HEK293T (cell line): ENCODE measurements around the gene APOBEC3C.
"Not testable (repeated sequence)": the region's sequence is repeated elsewhere in the genome, so short reads cannot be mapped to it uniquely, and the experiment has no call there.

ENCODE experiments used
- CTCF ChIA-PET: fragments of 350-600 bp; formaldehyde crosslinking; extraction: SDS; loops from one replicate; lab custom pipeline; 2021; ENCODE audit warnings: antibody characterized with exemption, inconsistent platforms; lab: Yijun Ruan, JAX
- POLR2A ChIA-PET: fragments of 350-600 bp; formaldehyde crosslinking; extraction: SDS; loops from one replicate; lab custom pipeline; 2020; ENCODE audit warnings: antibody characterized with exemption, inconsistent platforms; lab: Yijun Ruan, JAX
- DNase-seq: peaks from one replicate; pipeline ENCODE4 v3.0.0; 2012; ENCODE audit warnings: mixed read lengths; ENCODE audit errors: extremely low spot score
- ARNT ChIP-seq: fragments of 450-650 bp; IDR thresholded peaks from 2 replicates; pipeline ENCODE4 v1.6.1; 2017; ENCODE audit warnings: mild to moderate bottlenecking
- BHLHE40 ChIP-seq: fragments of 450-650 bp; IDR thresholded peaks from 2 replicates; pipeline ENCODE4 v1.6.1; 2016; ENCODE audit warnings: mild to moderate bottlenecking, moderate library complexity, borderline replicate concordance
- CTBP1 ChIP-seq: fragments of 450-650 bp; IDR thresholded peaks from 2 replicates; pipeline ENCODE4 v1.6.1; 2016; ENCODE audit warnings: borderline replicate concordance
- ELF4 ChIP-seq: fragments of 450-650 bp; IDR thresholded peaks from 2 replicates; pipeline ENCODE4 v1.6.1; 2017; ENCODE audit warnings: antibody characterized with exemption
- FOXA1 ChIP-seq: fragments of 450-650 bp; IDR thresholded peaks from 2 replicates; pipeline ENCODE4 v1.6.1; 2016; ENCODE audit warnings: mild to moderate bottlenecking
- FOXK2 ChIP-seq: fragments of 450-650 bp; IDR thresholded peaks from 2 replicates; pipeline ENCODE4 v1.6.1; 2016; ENCODE audit warnings: mild to moderate bottlenecking
- FOXM1 ChIP-seq: fragments of 450-650 bp; IDR thresholded peaks from 2 replicates; pipeline ENCODE4 v1.6.1; 2017; ENCODE audit warnings: mild to moderate bottlenecking, borderline replicate concordance
- HDGF ChIP-seq: fragments of 450-650 bp; IDR thresholded peaks from 2 replicates; pipeline ENCODE4 v1.6.1; 2017; ENCODE audit warnings: antibody characterized with exemption, borderline replicate concordance
- L3MBTL2 ChIP-seq: fragments of 450-650 bp; conservative IDR thresholded peaks from 2 replicates; pipeline ENCODE4 v1.6.1; 2016; ENCODE audit warnings: mild to moderate bottlenecking
- LEF1 ChIP-seq: fragments of 450-650 bp; IDR thresholded peaks from 2 replicates; pipeline ENCODE4 v1.6.1; 2017; ENCODE audit warnings: mild to moderate bottlenecking, borderline replicate concordance
- NFRKB ChIP-seq: fragments of 450-650 bp; IDR thresholded peaks from 2 replicates; pipeline ENCODE4 v1.6.1; 2016; ENCODE audit warnings: mild to moderate bottlenecking, moderate library complexity
- SP1 ChIP-seq: fragments of 450-650 bp; IDR thresholded peaks from 2 replicates; pipeline ENCODE4 v1.6.1; 2017
- SUZ12 ChIP-seq: fragments of 450-650 bp; IDR thresholded peaks from 2 replicates; pipeline ENCODE4 v1.6.1; 2016; ENCODE audit warnings: mild to moderate bottlenecking
- TARDBP ChIP-seq: fragments of 450-650 bp; IDR thresholded peaks from 2 replicates; pipeline ENCODE4 v1.6.1; 2016
- ZNF384 ChIP-seq: fragments of 450-650 bp; IDR thresholded peaks from 2 replicates; pipeline ENCODE4 v1.6.1; 2016
- TF ChIP-seq, protein P1 (sequence below): fragments of 450-650 bp; IDR thresholded peaks from 2 replicates; pipeline ENCODE4 v1.6.1; 2016

Gene APOBEC3C

DNA sequence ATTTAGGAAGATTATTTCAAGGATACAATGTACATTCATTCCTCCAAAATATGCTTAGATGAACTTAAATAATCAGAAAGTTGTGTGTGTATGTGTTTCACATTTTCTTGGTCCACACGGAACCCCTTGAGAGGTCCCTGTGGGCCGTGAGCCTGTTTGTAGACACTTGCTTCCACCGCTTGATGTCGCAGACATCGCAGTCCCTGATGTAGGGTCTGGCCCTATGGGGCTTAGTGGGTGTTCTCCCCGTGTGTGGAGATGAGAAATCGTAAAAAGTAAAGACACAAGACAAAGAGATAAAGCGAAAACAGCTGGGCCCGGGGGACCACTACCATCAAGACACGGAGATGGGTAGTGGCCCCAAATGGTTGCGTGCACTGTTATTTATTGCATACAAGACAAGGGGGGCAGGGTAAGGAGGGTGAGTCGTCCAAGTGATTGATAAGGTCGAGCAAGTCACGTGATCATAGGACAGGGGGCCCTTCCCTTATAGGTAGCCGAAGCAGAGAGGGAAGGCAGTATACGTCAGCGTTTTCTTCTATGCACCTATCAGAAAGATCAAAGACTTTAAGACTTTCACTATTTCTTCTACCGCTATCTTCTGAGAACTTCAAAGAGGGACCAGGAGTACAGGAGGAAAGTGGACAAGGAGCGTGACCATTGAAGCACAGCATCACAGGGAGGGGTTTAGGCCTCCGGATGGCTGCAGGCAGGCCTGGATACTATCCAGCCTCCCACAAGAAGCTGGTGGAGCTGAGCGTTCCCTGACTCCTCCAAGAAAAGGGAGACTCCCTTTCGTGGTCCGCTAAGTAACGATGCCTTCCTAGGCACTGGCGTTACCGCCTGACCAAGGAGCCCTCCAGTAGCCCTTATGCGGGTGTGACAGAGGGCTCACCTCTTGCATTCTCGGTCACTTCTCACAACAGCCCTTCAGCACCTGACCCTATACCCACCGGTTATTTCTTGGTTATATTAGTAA is 1.2 kb upstream of the APOBEC3C start:
- TF ChIP-seq LEF1, result no peak
- TF ChIP-seq FOXK2, result no peak
- no peak for TF ChIP-seq HDGF
- TF ChIP-seq SP1, result no peak
- no peak for TF ChIP-seq TARDBP
- TF ChIP-seq ZNF384, result no peak
- no peak for TF ChIP-seq FOXM1
- no peak for TF ChIP-seq NFRKB
- no peak for TF ChIP-seq SUZ12
- no peak for TF ChIP-seq BHLHE40
- no peak for TF ChIP-seq ELF4
- TF ChIP-seq, protein P1, sequence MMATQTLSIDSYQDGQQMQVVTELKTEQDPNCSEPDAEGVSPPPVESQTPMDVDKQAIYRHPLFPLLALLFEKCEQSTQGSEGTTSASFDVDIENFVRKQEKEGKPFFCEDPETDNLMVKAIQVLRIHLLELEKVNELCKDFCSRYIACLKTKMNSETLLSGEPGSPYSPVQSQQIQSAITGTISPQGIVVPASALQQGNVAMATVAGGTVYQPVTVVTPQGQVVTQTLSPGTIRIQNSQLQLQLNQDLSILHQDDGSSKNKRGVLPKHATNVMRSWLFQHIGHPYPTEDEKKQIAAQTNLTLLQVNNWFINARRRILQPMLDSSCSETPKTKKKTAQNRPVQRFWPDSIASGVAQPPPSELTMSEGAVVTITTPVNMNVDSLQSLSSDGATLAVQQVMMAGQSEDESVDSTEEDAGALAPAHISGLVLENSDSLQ, result no peak
- no peak for TF ChIP-seq CTBP1
- no peak for TF ChIP-seq ARNT
- TF ChIP-seq L3MBTL2, result no peak
- POLR2A ChIA-PET, result interaction anchor here (1.5 kb wide), 1 partner anchor 10 kb away, joined by 3 read pairs; no protein-coding TSS in a partner anchor
- no peak for DNase-seq
- CTCF ChIA-PET, result no interaction called here

DNA sequence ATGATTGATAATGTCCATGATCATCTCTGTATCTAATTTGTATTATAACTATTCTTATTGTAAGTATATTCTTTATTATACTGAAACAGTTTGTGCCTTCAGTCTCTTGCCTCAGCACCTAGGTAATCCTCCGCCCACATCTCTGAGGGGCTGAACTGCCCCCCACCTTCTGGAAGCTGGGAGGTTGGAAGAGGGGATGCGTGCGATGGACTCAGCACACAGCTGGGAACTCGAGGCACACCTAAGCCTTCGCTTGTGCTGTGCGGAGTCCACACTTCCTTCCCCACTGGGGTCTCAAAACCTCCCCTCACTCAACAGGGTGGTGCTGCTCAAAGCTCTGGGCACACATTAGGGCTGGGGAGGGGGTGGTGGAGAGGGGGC is 506 bp upstream of the APOBEC3C start:
- not testable (repeated sequence) for DNase-seq
- CTCF ChIA-PET, result interaction anchor here (1.5 kb wide), 1 partner anchor 245 kb away, joined by 4 read pairs; no protein-coding TSS in a partner anchor
- POLR2A ChIA-PET, result interaction anchor here (1.5 kb wide), 1 partner anchor 10 kb away, joined by 3 read pairs; no protein-coding TSS in a partner anchor

DNA sequence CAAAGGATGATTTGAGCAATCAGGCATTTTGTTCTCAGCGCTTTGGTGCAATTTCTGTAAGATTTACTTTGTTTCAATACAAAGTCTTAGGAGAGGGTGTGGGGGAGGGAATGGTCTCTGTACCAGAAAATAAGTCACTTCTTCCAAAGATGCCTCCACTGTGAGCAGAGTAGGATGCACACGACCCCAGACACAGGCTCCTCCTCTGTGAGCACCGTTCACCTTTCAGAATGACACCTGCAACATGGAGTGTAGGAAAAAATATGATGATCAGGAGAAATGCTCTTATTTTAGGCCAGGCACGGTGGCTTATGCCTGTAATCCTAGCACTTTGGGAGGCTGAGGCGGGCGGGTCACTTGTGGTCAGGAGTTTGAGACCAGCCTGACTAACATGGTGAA is 665 bp downstream of the APOBEC3C start:
- CTCF ChIA-PET, result interaction anchor here (1.5 kb wide), 1 partner anchor 246 kb away, joined by 4 read pairs; no protein-coding TSS in a partner anchor
- POLR2A ChIA-PET, result interaction anchor here (0.6 kb wide), 2 partner anchors 33 to 134 kb away, joined by 3 read pairs; no protein-coding TSS in a partner anchor
- DNase-seq, result not testable (repeated sequence)

DNA sequence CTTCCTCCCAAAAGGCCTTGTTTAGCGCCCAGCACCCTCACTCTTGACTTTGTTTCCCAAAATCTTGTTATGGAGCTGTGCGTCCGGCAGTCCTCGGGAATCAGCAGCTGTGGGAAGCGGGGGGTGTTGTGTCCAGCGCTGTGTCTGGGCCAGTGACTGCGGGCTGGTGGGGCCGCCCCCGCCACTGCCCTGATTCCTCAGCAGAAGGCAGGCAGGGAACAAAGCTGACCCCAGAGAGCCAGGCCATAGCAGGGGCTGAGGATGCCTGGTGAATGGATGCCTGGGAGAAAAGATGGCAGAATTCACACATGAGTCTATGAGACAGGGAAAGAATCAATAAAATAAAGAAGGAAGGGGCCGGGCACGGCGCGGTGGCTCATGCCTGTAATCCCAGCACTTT is 2.5 kb downstream of the APOBEC3C start:
- DNase-seq, result no peak
- TF ChIP-seq FOXM1 (no peak), SUZ12 (no peak), ELF4 (no peak), TARDBP (no peak), FOXA1 (no peak), HDGF (no peak), ZNF384 (no peak)
- POLR2A ChIA-PET, result no interaction called here
- CTCF ChIA-PET, result no interaction called here

DNA sequence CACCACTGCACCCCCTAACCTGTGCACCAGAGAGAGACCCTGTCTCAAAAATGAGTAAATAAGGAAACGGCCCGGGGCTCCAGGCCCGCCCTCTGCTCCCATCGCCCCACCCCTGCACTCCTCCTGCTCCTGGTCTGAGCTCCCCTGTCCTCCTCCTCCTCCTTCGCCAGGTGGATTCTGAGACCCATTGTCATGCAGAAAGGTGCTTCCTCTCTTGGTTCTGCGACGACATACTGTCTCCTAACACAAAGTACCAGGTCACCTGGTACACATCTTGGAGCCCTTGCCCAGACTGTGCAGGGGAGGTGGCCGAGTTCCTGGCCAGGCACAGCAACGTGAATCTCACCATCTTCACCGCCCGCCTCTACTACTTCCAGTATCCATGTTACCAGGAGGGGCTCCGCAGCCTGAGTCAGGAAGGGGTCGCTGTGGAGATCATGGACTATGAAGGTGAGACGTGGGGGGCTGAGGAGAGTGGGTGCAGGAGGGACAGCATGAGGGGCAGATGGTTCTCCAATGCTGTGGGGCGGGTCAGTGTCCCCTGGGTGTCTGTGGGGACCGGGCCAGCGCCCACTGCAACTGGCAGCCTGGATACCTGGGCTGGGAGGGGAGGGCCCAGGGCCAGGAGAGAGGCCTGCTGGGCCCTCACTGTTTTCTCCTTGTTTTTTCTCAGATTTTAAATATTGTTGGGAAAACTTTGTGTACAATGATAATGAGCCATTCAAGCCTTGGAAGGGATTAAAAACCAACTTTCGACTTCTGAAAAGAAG is 3.7 kb downstream of the APOBEC3C start:
- POLR2A ChIA-PET, result no interaction called here

DNA sequence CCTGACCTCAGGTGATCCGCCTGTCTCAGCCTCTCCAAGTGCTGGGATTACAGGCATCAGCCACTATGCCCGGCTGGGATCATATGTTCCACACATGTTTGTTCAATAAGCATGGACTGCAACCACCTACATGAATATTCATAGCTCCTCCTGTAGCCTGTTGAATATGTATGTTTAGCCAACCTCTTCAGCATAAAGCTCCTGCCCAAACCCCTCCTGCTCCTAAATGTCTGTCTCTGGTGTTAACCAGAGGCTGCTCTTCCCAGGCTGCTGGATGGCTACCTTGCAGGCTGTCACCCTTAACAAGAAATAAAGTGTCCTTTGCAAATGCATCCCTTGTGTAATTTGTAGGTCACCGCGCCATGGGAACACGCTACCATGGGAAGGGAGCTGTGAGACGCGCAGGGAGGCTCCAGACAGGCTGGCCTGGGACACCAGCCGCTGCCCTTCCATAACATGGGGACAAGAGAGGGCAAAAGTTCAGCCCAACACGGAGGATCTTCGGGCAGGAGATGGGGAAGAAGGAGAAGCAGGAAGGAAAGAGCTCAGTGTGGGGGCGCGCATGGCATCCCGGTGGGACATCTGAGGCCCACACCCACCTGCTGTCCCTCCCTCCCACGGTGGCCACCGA is 6.1 kb downstream of the APOBEC3C start:
- DNase-seq, CTCF ChIA-PET: not testable (repeated sequence)
- POLR2A ChIA-PET, result interaction anchor here (0.7 kb wide), 1 partner anchor 300 kb away, joined by 3 read pairs; the partner anchor contains the start of gene RPL3

More for the DNA sequence above, 3.7 kb downstream of the APOBEC3C start:
- DNase-seq, result no peak
- CTCF ChIA-PET, result no interaction called here
- TF ChIP-seq ZNF384 (no peak), BHLHE40 (no peak), SP1 (no peak), SUZ12 (no peak), ELF4 (no peak), NFRKB (no peak), LEF1 (no peak), L3MBTL2 (no peak), CTBP1 (no peak), ARNT (no peak), TARDBP (no peak), FOXK2 (no peak), FOXM1 (no peak), HDGF (no peak), FOXA1 (no peak)
- TF ChIP-seq, protein P1, result no peak
